A673 (cell line): Measurements from ENCODE around the gene FHL2. TPM values are rescaled to one million over a fixed set of nuclear protein-coding genes. Genes with fewer than 3 reads are reported as not detected.

Source experiments
- BruUV-seq: library from RNA; stranded (reverse); fragments of 400-500 nt; replicated peaks from 2 replicates; lab custom pipeline; 2021; lab: Mats Ljungman, UMichigan
- CTCF ChIA-PET: fragments of 300-600 bp; sonication (Branson Sonifier 250); formaldehyde crosslinking; loops from one replicate; lab custom pipeline; 2022; ENCODE audit warnings: antibody characterized with exemption; lab: Charles Lee
- POLR2A ChIA-PET: fragments of 300-600 bp; sonication (Branson Sonifier 250); formaldehyde crosslinking; loops from one replicate; lab custom pipeline; 2022; ENCODE audit warnings: antibody characterized with exemption; ENCODE audit not compliant: low non-redundant PET; lab: Charles Lee
- DNase-seq: peaks from one replicate; pipeline ENCODE4 v3.0.0-alpha.2; 2015; ENCODE audit warnings: low spot score
- H3K27ac ChIP-seq: fragments of 200-600 bp; sonication (generic); 2 replicates; pipeline ENCODE4 v1.5.1; 2016; ENCODE audit warnings: mixed run types, low read depth, mild to moderate bottlenecking, mixed read lengths, antibody characterized with exemption, low read length; ENCODE audit not compliant: poor library complexity, severe bottlenecking
- H3K27me3 ChIP-seq: fragments of 200-600 bp; sonication (generic); replicated peaks from 2 replicates; pipeline ENCODE4 v1.6.1; 2017; ENCODE audit warnings: mixed run types, low read depth, mild to moderate bottlenecking, mixed read lengths, antibody characterized with exemption, low read length; ENCODE audit not compliant: insufficient read depth, poor library complexity
- H3K36me3 ChIP-seq: fragments of 200-600 bp; sonication (generic); 2 replicates; pipeline ENCODE4 v1.6.1; 2016; ENCODE audit warnings: mixed run types, mild to moderate bottlenecking, mixed read lengths, antibody characterized with exemption, low read length; ENCODE audit not compliant: insufficient read depth, poor library complexity, severe bottlenecking
- H3K4me1 ChIP-seq: fragments of 200-600 bp; sonication (generic); 2 replicates; pipeline ENCODE4 v1.6.1; 2017; ENCODE audit warnings: mixed run types, mild to moderate bottlenecking, mixed read lengths, antibody characterized with exemption, low read length; ENCODE audit not compliant: insufficient read depth, poor library complexity, severe bottlenecking
- H3K4me3 ChIP-seq: fragments of 200-600 bp; sonication (generic); 2 replicates; pipeline ENCODE4 v1.5.1; 2016; ENCODE audit warnings: low read depth, mixed run types, mild to moderate bottlenecking, mixed read lengths, low read length; ENCODE audit not compliant: poor library complexity, severe bottlenecking
- H3K9me3 ChIP-seq: fragments of 200-600 bp; sonication (generic); 2 replicates; pipeline ENCODE4 v1.6.1; 2016; ENCODE audit warnings: mixed run types, low read depth, mild to moderate bottlenecking, mixed read lengths, antibody characterized with exemption, low read length; ENCODE audit not compliant: poor library complexity, severe bottlenecking
- CTCF ChIP-seq: fragments of 300-800, 200-600 bp; sonication (generic); conservative IDR thresholded peaks from 2 replicates; pipeline ENCODE4 v1.5.1; 2017; ENCODE audit warnings: low read depth, mild to moderate bottlenecking, antibody characterized with exemption, low read length, moderate library complexity, mixed read lengths
- EZH2 ChIP-seq: fragments of 200-600 bp; sonication (generic); IDR thresholded peaks from 2 replicates; pipeline ENCODE4 v1.6.1; 2017; ENCODE audit warnings: borderline replicate concordance, low read depth, mild to moderate bottlenecking, mixed read lengths, antibody characterized with exemption, low read length; ENCODE audit not compliant: poor library complexity, severe bottlenecking
- intact Hi-C: fragments of 100-400 bp; cut with micrococcal nuclease; formaldehyde crosslinking; loops from one replicate; pipeline ENCODE4 v1.10.0; 2022; ENCODE audit not compliant: unreplicated experiment
- total RNA-seq: library from RNA; stranded (reverse); gene quantifications from 2 replicates; pipeline ENCODE4 v1.2.3, GENCODE V29; 2021

FHL2 gene
- total RNA-seq, 1 experiment from 2014 or later: 4.7 TPM

DNA sequence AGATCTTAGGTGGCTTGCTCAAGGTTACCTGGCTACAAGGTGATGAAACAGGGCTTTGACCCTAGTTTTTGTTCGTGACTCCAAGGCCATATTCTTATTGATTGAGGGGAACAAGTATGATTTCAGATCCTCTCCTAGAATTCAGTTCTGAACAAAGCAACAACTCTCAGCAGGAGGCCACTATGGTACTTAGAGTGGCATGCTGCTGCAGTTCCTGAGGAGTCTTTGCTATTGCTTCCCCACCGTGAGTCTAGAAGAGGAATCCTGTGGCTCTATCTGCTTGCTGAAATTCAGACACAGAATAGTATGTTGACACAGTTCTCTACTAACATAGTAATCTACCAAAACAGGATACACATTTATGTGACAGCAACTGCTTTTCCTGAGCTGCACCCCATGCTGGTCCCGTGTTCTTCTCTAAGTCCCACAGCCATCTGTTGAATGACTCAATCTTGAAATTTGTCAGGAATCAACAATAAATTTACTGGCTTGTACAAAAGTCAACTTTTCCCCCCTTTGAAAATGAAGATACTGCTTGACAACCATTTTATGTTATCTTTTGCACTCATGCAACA lies 73.4 kb downstream of the FHL2 start:
- no peaks in the 10 kb centered on the region for H3K27me3 ChIP-seq
- H3K4me3 ChIP-seq: no peak overlapping the region
- ChIA-PET CTCF (no interaction called here), POLR2A (no interaction called here)
- peak; percentile 74 for DNase-seq
- H3K9me3 ChIP-seq: no peaks in the 10 kb centered on the region
- no peaks in the 10 kb centered on the region for H3K36me3 ChIP-seq
- H3K4me1 ChIP-seq: peaks cover 25% of the 10 kb centered on the region
- no peak for TF ChIP-seq CTCF
- TF ChIP-seq EZH2: no peak
- no peak overlapping the region for H3K27ac ChIP-seq
- intact Hi-C loops: no loop called here
- no TSS peak for BruUV-seq

DNA sequence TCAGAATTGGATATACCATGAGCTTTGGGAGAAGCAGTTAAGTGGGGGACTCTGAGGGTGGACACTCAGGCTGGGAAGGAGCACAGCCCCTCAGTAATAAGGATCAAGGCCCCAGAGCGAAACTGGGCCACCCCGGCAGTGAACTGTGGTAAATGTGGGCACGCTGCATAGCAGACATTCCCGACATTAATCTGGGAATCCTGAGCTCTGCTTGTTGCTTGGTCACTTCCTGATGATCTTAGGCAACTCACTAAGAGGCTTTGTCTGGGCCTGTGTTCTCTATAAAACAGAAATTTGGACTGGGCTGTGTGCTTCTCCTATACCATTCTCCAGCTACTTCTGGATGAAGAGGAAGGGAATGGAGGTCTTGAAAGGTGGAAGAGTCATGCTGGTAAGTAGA lies 74.1 kb downstream of the FHL2 start:
- Histone ChIP-seq H3K36me3 (no peaks in the 10 kb centered on the region), H3K27me3 (no peaks in the 10 kb centered on the region), H3K4me1 (peaks cover 20% of the 10 kb centered on the region), H3K4me3 (no peak overlapping the region), H3K27ac (no peak overlapping the region), H3K9me3 (no peaks in the 10 kb centered on the region)
- no peak for DNase-seq
- intact Hi-C loops: no loop called here
- BruUV-seq: no TSS peak
- ChIA-PET CTCF (no interaction called here), POLR2A (no interaction called here)
- TF ChIP-seq CTCF (no peak), EZH2 (no peak)

DNA sequence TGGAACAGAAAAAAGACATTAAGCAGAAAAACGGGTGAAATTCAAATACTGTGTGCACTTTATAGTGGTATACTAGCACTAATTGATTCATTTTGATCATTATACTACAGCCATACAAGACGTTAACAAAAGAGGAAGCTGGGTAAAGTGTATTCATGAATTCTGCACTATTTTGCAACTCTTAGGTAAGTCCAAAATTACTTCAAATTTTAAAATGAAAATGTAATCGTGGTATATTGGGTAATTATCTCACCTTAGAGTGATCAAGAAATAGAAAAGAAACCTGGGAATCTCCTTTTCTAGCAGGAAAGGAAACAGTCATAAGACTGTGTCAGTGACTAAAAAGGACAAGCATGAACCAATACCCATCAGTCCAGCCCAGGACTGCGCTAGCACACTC lies 74.8 kb downstream of the FHL2 start:
- Histone ChIP-seq H3K4me3 (no peak overlapping the region), H3K4me1 (peaks cover 20% of the 10 kb centered on the region), H3K36me3 (no peaks in the 10 kb centered on the region), H3K27ac (no peak overlapping the region), H3K27me3 (no peaks in the 10 kb centered on the region), H3K9me3 (no peaks in the 10 kb centered on the region)
- CTCF ChIA-PET: no interaction called here
- intact Hi-C loops: no loop called here
- DNase-seq: no peak
- TF ChIP-seq CTCF (no peak), EZH2 (no peak)
- POLR2A ChIA-PET: no interaction called here
- BruUV-seq: no TSS peak
